GM18507 (cell line): ENCODE measurements around the gene ATP5F1A.
"Not testable (repeated sequence)": the region's sequence is repeated elsewhere in the genome, so short reads cannot be mapped to it uniquely, and the experiment has no call there.

Experiments
- DNase-seq: peaks from one replicate; pipeline ENCODE4 v3.0.0; 2011; ENCODE audit warnings: low read depth; ENCODE audit not compliant: insufficient read length; ENCODE audit errors: extremely low spot score
- FAIRE-seq: peaks from 2 replicates; lab custom pipeline; 2011; peaks lifted over from hg19 to GRCh38; lab: Jason Lieb, UNC

The ATP5F1A gene

GRCh38 chr18:46051731-46052461, 46.2 kb downstream of the ATP5F1A start:
- peak; percentile 59 for FAIRE-seq

GRCh38 chr18:46050268-46050667, 47.8 kb downstream of the ATP5F1A start:
- no peak for FAIRE-seq
- no peak for DNase-seq

More at GRCh38 chr18:46051731-46052461, 46.2 kb downstream of the ATP5F1A start:
- no peak for DNase-seq

- DNase-seq (no peak), FAIRE-seq (no peak)
Measured at GRCh38 chr18:46048641-46049040, 49.5 kb downstream of the ATP5F1A start.

GRCh38 chr18:46047369-46047768, 50.7 kb downstream of the ATP5F1A start:
- DNase-seq, FAIRE-seq: not testable (repeated sequence)

GRCh38 chr18:46046688-46047087, 51.4 kb downstream of the ATP5F1A start:
- DNase-seq = no peak
- no peak for FAIRE-seq

- no peak for DNase-seq
- no peak for FAIRE-seq
Measured at GRCh38 chr18:46046126-46046525, 52.0 kb downstream of the ATP5F1A start.

- peak; percentile 9 for FAIRE-seq
- DNase-seq = no peak
Measured at GRCh38 chr18:46042571-46043123, 55.4 kb downstream of the ATP5F1A start.

- DNase-seq (no peak), FAIRE-seq (no peak)
Measured at GRCh38 chr18:46040747-46041104, 57.4 kb downstream of the ATP5F1A start.

GRCh38 chr18:46040033-46040746, 57.9 kb downstream of the ATP5F1A start:
- no peak for DNase-seq
- FAIRE-seq = peak; percentile 29

GRCh38 chr18:46037512-46038305, 60.4 kb downstream of the ATP5F1A start:
- FAIRE-seq (no peak), DNase-seq (no peak)

GRCh38 chr18:46035696-46036680, 62.1 kb downstream of the ATP5F1A start:
- FAIRE-seq (no peak), DNase-seq (no peak)

- no peak for DNase-seq
Measured at GRCh38 chr18:46034230-46034629, 63.9 kb downstream of the ATP5F1A start.

GRCh38 chr18:46031741-46032140, 66.4 kb downstream of the ATP5F1A start:
- DNase-seq (no peak), FAIRE-seq (no peak)

More at GRCh38 chr18:46034230-46034629, 63.9 kb downstream of the ATP5F1A start:
- no peak for FAIRE-seq
